GM12878 (cell line): Measurements from ENCODE around the gene MAP4K5. TPM values are rescaled to one million over a fixed set of nuclear protein-coding genes. Genes with fewer than 3 reads are reported as not detected.
A peak's percentile ranks its signal among the peaks of the same experiment; 100 is the strongest.

Experiments used
- BACH1 ChIP-seq: fragments of 450-650 bp; IDR thresholded peaks from 2 replicates; pipeline ENCODE4 v1.6.1; 2017; ENCODE audit warnings: mild to moderate bottlenecking, borderline replicate concordance
- BMI1 ChIP-seq: fragments of 450-650 bp; IDR thresholded peaks from 2 replicates; pipeline ENCODE4 v1.6.1; 2016; ENCODE audit warnings: mild to moderate bottlenecking, moderate library complexity, borderline replicate concordance
- CREM ChIP-seq: IDR thresholded peaks from 2 replicates; pipeline ENCODE4 v1.6.1; 2014; ENCODE audit warnings: antibody characterized with exemption, low read depth
- E4F1 ChIP-seq: fragments of 450-650 bp; IDR thresholded peaks from 2 replicates; pipeline ENCODE4 v1.6.1; 2018; ENCODE audit warnings: borderline replicate concordance, mild to moderate bottlenecking; ENCODE audit not compliant: partially characterized antibody
- MEF2B ChIP-seq: fragments of 450-650 bp; IDR thresholded peaks from 2 replicates; pipeline ENCODE4 v1.6.1; 2018; ENCODE audit warnings: mild to moderate bottlenecking, moderate library complexity; ENCODE audit not compliant: partially characterized antibody, poor library complexity, severe bottlenecking
- NFYA ChIP-seq: IDR thresholded peaks from 2 replicates; pipeline ENCODE4 v1.6.1; 2011; ENCODE audit warnings: low read depth, mild to moderate bottlenecking, low read length, improper control_type of control experiment, borderline replicate concordance
- POLR2AphosphoS2 ChIP-seq: IDR thresholded peaks from 2 replicates; pipeline ENCODE4 v1.6.1; 2011; ENCODE audit warnings: low read depth, mild to moderate bottlenecking, low read length, improper control_type of control experiment, moderate library complexity
- RAD21 ChIP-seq: IDR thresholded peaks from 2 replicates; pipeline ENCODE4 v1.6.1; 2011; ENCODE audit warnings: mild to moderate bottlenecking, low read depth, low read length, moderate library complexity; ENCODE audit not compliant: insufficient read depth
- RB1 ChIP-seq: fragments of 450-650 bp; formaldehyde crosslinking; IDR thresholded peaks from 2 replicates; pipeline ENCODE4 v1.6.1; 2017; ENCODE audit warnings: mild to moderate bottlenecking, borderline replicate concordance
- SMAD5 ChIP-seq: IDR thresholded peaks from 2 replicates; pipeline ENCODE4 v1.6.1; 2016; ENCODE audit warnings: antibody characterized with exemption, low read depth
- ZBTB40 ChIP-seq: fragments of 450-650 bp; IDR thresholded peaks from 2 replicates; pipeline ENCODE4 v1.6.1; 2016; ENCODE audit warnings: mild to moderate bottlenecking, moderate library complexity, borderline replicate concordance
- ZNF592 ChIP-seq: fragments of 450-650 bp; IDR thresholded peaks from 2 replicates; pipeline ENCODE4 v1.6.1; 2017; ENCODE audit warnings: mild to moderate bottlenecking, moderate library complexity
- ZNF687 ChIP-seq: fragments of 450-650 bp; IDR thresholded peaks from 2 replicates; pipeline ENCODE4 v1.6.1; 2017; ENCODE audit warnings: mild to moderate bottlenecking, moderate library complexity
- polyA plus RNA-seq, 11 experiments: library from polyadenylated mRNA; depleted of rRNA in 4 of 11; unstranded in 6 of 11; stranded (reverse) in 5 of 11; fragments of >200 nt; fragmentation: Nextera tagmentation in 4 of 11; fragmentation: Illumina TruSeq in 1 of 11; extraction: Ambion mirVana in 4 of 11; extraction: Trizol in 1 of 11; gene quantifications; 1 replicate in 1 of 11; 2 replicates in 10 of 11; pipeline versions ENCODE4 v1.2.1 to v1.2.3, GENCODE V29; 2011 to 2016; ENCODE audit warnings: inconsistent platforms in 2 of 11, missing spikeins in 2 of 11, low read depth in 1 of 11
- total RNA-seq, 4 experiments: library from RNA; depleted of rRNA in 3 of 4; stranded (reverse); fragments of >200 nt in 3 of 4; fragmentation: Illumina TruSeq in 1 of 4; extraction: Trizol in 1 of 4; gene quantifications; 2 replicates each; pipeline versions ENCODE4 v1.2.1 to v1.2.3, GENCODE V29; 2013 to 2021

Gene MAP4K5
- total and polyA plus RNA-seq, 10 of the 15 experiments (the other 5 are each of a cell fraction or from before 2014, with no cell fraction given): 9.1 to 41.3 (median 30.1) TPM

GRCh38 chr14:50532502-50533240, at the start of gene MAP4K5 (continued):
- TF ChIP-seq E4F1 (no peak), BMI1 (no peak), ZNF592 (peak; percentile 89), MEF2B (peak; percentile 11), NFYA (no peak), CREM (peak; percentile 69; the same call in 1 of the 2 replicates), SMAD5 (no peak), ZBTB40 (no peak), BACH1 (peak; percentile 83; the same call in 1 of the 2 replicates), RB1 (peak; percentile 83; the same call in 1 of the 2 replicates), RAD21 (peak; percentile 96), ZNF687 (peak; percentile 84), POLR2AphosphoS2 (0 out of 2 replicates have a peak, but pooled peaks have one; percentile 49)
